Stimulated activated CD4-positive, alpha-beta T cell treated with anti-CD3 and anti-CD28 coated beads, Interleukin-1b, Interleukin-23, amount 100 ng/mL, for 24 hours (primary cell): ENCODE measurements around the gene TPRG1L.

Source experiments
- DNase-seq, 4 experiments: peaks; one replicate each; pipeline ENCODE4 v3.0.0-alpha.2; 2020; ENCODE audit warnings: low read depth in 4 of 4, low spot score in 1 of 4

Gene TPRG1L

DNA sequence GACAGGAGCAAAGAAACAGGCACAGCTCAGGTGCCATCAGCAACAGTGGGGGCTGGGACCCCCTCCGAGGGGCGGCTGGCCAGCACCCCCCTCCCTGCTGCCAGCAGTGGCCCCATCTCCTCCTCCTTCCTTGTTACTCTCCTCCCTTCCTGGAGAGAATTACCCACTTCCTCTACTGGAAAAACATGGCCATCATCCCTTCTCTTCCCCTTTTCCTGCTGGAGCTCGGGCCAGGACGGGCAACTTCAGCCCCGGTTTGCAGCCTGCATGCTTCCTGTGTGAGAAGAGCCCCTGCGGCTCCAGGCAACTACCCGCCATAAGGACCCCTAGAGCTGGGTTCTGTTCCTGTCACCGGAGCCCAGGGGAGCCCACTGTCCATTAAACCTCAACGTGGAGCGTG, 31.1 kb upstream of the TPRG1L start:
- no peak for DNase-seq

DNA sequence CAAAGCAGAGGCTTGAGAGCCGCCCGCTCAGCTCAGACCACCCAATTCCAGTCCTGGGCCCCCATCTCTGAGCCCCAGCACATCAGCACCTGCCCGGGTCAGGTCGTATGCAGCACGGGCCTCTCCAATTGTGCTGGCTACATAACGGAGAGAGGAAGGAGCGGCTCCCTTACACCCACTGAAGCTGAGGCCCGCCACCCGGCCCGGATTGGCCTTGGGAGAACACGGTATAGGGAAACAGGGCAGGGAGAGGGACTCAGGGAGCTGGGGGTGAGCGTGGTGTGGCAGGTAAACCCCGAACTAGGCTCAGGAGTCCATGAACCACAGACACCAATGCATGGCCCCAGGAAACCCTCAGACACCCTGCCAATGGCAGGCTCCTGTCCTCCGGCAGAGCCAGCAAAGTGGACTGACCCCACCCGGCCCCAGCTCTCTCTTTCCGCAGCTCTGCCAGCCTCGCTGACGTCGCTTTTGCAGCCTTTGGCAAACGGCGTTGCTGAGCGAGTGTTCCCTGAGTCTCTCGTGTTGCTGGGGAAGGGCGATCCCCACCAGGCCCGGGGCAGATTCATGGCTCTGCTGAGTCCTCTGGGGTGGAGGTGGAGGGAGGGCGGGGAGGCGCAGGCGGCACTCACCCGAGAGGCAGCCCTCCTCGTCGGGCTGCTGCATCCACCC, 30.0 kb upstream of the TPRG1L start:
- no peak for DNase-seq

DNA sequence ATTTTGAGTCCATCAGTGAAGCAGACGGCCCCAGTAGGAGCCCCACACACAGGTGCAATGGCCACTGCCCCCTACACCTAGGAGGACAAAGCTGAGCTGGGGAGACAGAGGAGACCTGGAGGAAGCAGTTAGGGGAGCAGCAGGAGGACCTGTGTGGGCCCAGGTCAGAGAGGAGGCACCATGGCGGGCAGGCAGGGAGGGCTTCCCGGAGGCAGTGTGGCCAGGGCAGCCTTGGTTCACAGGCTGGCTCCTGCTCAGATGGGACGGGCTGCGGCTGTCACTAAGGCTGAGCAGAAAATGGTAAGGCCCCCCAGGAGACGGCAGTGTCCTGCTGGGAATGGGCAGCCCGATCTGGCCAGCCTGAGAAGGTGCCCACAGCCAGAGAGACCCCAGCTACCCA, 28.9 kb upstream of the TPRG1L start:
- DNase-seq, result no peak

DNA sequence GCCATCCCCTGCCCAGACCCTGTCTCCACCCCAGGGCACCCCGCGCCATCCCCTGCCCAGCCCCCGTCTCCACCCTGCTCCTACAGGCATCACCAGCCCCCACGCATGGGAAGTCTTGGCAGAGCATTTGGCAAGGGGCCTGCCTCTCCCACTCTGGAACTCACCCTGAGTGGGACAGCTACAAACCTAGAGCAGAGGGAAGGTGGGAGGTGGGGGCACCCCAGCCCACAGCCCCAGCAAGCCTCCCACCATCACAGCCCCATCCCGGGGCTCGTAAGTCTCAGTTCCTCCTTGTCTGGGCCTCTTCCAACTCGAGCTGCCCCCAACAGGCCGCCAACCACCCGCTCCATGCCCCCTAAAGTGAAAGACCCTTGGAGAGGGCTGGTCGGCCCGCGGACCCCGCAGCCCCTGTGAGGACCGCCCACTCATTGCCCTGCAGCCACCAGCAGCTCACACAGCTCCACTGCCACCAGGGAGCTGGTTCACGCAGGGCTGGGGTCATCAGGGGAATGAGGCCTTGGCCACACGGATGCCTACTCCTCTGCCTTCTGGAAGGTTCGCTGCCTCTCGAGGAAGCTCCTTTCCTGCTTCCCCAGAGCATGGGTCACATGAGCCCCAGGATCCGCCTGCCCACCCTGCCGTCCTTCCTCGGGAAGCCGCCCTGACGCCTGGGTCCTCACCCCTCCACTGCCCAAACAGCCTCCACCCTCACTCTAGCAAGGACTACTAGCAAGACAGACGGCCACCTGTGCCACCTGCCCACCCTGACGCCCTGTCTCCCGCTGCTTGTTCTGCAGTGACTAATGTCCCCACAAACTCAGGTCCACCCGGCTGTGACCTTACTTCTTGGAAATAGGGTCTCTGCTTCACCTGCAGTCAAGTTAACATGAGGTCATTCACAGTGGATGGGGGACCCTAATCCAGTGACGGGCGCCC, 27.9 kb upstream of the TPRG1L start:
- DNase-seq, result no peak

DNA sequence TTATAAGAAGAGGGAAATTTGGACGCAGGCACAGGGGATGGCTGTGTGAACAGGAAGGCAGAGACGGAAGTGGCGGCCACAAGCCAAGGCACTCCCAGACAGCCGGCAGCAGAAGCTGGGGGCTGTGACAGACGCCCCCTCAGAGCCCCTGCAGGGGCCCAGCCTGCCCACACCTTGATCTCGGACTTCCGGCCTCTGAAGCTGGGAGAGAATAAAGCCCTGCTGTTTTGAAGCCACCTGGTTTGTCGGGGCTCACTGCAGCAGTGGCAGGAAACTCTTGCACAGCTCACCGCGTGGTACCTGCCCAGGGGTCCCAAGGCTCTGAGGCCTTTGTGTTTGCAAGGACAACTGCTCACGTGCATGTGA, 27.2 kb upstream of the TPRG1L start:
- no peak for DNase-seq

DNA sequence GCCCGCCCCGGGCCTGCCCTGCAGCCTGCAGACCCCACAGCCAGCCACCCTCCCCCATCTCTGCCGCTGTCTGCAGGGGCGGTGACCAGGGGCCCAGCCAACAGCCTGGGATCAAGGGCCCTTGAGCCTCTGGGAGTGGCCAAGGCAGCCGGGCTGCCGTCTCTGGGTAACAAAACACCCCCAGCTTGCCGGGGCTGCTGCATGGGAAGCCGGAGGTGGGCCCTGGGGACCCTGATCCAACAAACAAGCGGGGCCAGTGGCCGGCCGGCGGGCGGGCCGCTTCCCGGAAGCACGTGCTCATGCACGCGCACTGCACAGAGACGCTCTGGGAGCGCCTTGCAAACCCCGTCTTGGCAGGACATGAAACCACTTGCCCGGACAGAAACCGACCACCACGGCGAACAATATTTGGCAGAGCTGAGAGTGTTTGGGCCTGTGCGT, 26.7 kb upstream of the TPRG1L start:
- DNase-seq, result no peak

DNA sequence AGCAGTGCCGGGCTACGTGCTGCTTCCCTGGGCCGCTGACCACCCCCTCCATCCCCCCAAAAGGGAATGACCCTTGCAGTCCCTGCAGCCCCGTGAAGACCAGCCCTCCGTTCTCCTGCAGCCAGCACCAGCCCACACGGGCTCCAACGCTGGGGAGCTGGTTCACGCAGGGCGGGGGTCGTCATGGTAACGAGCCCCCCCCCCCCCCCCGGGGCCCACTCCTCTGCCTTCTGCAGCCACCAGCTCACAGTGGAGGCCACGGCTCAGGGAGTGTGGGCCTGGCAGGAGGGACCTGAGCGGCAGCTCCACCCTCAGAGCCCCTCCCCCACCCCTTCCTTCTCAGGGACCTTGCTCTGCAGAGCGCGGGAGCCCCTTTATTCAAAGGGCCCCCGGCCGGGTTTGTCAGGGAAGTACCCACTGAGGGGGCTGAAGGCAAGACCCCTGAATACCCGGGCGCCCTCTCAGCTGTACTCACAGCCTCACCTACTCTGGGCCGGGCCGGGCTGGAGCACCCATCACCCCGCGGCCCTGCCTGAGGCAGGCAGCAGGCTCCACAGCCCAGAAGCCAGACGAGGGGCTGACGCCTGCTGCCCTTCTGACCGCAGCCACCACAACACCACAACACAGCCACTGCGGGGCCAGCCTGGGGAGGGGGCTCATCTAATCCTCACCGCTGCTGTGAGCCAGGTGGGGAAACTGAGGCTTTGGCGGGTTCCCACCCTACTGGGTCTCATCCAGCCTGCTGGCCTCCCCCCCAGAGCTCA, 26.1 kb upstream of the TPRG1L start:
- DNase-seq, result no peak

DNA sequence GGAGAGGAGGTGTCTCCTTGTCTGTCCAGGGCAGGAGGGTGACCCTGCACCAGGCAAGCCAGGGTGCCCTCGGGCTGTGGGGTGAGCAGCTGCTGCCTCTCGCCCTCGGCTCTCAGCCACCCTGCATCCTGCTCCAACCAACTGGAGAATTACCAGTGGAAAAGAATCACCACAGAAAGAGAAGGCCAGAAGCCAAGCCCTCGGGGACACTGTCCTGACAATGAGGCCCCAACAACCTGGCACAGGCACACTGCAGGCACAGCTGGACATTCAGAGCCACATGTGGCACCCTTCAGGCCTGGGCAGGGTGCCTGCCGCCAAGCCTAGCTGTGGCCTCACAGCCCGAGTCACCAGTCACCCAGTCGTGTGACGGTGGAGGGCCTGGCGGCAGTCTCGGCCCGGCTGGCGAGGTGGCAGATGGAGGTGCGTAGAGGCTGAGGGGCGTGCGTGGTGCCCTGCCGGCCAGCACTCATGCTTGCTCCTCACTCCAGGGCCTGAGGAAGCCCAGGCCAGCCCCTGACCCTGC, 25.5 kb upstream of the TPRG1L start:
- no peak for DNase-seq

DNA sequence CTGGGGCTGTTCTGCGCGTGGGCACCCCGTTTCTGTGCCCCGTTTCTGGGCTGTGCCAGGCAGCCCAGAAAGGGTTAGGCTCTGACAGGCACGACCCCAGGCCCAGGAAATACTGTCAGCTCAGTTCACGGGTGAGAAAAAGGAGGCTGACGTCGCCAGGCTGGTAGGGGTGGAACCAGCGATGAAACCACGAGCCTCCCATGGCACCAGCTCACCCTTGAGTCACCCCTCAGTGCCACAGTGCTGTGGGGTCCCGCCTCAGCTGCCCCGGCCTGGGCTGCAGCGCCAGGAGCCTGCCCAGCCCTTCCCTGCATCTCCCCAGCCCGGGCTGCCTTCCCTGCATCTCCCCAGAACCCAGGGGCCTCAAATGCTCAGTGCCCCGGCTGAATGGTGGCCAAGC, 25.0 kb upstream of the TPRG1L start:
- no peak for DNase-seq

DNA sequence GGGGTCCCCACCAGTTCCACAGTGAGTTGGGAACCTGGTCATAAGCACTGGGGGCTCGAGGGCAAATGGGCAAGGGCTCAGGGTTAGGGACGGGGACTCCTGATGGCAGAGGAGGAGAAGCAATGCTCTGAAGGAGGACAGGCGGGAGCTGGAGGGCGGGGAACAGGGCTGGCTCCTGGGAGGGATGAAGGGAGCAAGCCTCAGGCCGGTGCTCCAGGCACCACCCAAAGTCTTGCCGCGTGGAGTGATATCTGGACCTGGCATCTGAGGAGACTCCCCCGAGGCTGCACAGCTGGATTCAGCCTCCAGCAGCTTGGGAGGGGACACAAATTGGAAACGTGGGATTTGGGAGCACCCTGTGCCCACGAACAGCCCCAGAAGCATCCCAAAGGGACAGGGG, 24.5 kb upstream of the TPRG1L start:
- no peak for DNase-seq

DNA sequence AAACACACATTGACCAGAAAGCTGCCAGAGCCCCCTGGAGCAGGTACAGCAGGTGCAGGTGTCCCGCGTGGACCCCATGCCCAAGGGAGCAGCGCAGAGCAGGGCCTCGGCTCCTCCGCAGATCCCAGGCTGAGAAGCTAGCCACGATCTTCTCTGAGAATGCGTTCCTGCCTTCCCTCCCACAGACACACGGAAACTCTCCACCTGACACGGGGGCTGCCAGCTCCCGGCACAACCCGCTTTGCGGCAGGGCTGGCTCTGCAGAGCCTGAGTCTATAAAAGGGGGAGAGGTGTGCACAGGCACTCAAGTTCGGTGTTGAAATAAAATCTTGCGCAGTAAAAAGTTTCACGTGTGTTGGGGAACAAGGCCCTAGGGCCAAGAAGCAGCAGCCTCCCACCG, 23.1 kb upstream of the TPRG1L start:
- DNase-seq, result no peak

DNA sequence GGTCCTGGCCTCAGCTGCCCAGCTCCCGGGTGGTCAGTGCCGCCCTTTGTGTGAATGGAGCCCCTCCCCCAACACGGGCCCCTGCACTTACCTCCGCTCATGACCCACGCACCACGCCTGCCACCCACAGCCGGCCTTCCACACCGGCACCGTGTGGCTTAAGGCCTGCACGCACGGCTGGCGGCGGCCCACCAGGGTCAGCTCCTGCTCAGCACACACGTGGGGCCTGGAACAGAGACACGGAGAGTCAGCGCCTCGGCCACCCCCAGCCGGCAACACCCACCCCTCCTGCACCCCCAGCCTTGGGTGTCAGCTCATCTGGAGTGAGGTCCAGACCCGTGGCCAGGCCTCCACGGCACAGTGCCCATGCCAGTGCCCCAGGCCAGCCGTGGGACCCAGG, 22.4 kb upstream of the TPRG1L start:
- no peak for DNase-seq

DNA sequence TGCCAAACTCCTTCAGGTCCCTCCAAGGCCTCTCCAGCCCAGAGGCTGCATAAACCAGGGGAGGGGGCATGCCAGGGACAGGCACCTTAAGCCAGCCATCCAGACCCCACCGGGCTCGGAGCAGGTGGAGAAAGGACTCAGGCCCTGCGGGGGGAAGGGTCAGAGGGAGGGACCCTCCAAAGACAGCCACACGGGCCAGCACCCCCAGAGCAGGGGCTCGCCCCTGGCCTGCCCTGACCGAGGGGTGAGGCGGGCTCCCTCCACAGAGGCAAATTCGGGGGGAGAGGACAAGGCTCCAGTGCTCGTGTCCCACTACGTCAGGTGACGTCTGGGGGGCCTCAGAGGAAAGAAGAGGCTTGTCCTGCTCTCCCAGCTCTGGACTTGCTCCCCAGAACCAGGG, 21.7 kb upstream of the TPRG1L start:
- no peak for DNase-seq

DNA sequence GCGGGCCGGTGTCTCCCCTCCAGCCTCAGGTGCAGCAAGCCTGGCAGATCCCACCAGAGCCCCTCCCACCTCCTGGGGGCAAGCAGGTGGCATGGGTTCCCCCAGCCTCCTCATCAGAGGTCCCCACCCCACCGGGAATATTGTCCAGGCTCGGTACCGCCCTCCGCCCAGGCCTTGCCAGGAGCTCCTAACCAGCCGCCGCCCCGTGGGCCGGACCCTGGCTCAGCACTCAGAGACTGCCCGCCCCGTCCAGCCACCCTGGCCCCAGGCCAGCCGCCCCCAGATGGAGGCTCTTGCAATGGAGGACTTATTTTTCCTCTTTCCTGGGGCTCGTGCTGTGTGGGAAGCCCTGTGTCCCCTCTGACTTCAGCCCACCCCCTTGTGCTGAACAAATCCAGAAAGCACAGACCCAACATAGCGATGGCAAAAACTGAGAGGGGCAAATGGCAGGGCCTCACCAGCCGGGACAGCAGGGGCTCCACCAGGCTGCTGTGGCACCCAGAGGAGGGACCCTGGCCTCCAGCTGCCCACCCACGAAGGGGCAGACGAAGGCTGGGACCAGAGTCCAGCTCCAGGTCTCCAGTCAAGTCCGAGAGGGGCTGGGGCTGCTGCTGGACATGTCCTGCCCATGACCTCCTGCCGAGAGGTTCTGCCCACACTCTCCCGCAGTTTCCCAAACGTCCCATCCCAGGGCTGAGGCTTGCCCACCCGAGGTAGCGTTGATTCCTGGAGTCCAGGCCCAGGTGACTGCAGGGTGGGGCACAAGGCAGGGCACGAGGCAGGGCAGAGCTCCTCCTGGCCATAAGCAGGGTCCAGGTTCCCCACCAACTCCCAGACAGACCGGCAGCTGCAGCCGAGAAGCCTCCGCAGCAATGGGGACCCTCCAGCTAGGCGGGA, 21.0 kb upstream of the TPRG1L start:
- DNase-seq, result no peak

DNA sequence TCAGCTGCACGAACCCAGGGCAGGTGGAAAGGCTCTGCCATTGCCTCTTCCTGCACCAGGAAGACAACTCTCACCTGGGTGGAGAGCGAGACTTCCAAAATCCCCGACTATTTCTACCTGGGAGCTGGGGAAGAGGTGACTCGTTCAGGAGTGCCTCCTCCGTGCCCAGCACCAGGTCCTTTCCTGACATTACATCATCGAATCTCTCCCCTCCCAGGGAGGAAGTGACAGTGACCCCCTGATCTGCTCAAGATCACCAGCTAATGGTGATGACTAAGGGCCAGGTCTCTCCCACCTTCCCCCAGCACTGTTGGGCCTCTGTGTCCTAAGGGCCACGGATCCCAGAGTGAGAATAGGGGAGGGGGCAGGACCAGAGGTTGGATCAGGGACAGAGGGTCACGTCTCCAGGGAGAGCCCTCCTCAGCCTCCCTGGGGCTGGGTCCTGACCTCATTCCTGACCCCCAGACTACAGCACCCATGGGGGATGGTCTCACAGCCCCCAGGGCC, 20.3 kb upstream of the TPRG1L start:
- DNase-seq, result no peak

DNA sequence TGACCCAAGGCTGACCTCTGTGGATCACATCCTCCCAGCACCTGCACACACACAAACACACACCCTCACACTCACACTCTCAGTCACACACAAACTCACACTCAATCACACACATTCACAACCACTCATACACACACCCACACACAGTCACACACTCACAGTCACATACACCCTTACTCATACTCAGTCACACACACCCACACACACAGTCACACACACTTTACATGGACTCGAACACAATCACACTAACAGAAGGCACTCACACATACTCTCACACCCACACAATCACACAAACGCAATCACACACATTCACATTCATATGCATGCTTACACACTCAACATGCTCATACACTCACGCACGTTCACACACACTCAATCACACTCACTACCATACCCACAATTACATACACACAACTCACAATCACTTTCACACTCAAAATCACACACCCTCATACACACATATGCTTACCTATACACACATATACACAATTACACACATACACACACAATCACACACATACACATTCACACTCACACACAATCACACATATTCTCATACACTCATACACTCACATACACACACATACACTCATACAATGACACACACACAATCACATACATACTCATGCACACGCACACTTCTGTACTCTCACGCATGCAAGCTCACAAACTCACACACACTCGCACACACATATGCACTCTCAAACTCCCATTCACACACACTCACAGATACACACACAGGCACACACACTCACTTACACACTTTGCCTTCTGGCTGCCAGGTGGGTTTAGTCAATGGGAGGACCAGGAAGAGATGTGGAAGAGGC, 19.6 kb upstream of the TPRG1L start:
- no peak for DNase-seq

DNA sequence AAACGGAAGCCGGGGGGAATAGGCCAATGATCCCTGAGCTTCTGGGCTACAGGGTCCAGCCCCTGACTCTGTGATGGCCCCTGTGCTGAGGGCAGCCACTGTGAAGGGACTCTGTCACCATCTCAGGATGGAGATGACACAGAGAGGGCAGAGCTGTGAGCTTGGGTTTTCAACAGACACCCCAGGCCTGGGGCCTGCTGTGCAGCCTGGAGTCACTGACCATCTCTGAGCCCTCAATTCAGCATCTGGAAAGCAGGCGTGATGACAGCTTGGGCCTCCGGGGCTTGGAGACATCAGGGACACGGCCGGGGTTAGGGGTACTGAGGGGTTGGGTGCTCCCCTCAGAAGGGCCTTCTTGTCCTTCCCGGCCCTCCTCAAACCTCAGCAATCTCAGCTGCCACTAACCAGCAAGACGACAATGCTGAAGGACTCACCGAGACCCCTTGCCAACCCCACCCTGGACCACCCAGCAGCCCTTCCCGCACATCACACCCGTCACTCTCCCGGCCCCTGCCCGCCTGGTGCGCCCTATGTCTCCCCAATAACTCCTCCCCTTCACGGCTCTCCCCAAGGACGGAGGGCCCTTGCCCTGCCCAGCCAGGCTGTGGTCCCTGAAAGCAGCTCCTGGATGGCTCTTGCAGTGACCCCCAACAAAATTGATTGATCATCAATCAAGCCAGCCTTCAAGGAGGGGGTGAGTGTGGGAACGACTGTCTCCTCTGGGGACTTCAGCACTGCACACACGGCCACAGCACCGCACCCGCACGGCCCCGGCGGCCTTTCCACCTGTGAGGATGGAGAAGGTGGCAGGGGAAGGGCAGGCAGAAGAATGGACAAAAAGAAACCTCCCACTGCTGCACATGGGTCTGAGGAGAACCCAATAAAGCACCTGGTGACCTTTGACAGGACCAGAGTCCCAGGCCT, 17.8 kb upstream of the TPRG1L start:
- no peak for DNase-seq

DNA sequence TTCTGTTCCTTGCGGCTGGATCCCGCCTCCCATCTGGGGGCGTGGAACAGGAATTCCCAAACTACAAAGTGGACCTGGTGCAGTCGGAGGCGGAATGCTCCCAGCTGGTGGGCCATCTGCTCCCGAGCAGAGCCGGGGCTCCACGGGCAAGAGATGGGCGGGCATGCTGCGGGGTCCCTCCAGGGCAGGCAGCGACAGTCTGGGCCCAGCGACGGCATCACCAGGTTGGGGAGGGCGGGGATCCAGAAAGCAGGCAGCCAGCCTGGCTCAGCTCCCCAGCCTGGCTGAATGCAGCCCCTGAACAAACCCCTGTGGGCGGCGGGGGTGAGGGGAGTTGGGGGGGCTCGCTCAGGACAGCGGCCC, 17.1 kb upstream of the TPRG1L start:
- no peak for DNase-seq

DNA sequence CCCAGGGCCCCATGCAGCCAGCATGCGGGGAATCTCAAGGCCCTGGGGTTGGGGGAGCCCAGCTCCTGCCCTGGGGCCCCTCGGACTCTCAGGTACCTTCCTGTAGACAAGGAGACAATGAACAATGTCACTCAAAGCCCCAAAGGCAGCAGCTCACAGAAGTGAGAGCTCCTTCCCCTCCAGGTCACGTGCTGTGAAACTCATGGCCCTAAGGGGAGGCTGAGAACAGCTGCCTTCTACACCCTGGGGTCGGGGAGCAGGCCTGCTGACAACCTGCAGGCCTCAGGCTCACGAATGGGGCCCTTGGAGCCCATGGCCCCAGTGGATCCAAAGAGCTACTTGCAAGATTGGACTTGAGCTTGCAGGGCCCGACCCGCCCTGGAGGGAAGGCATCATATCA, 16.7 kb upstream of the TPRG1L start:
- DNase-seq, result no peak
